GM19467 (cell line): Measurements from ENCODE around the gene LYRM9.
"Not testable (repeated sequence)": the region's sequence is repeated elsewhere in the genome, so short reads cannot be mapped to it uniquely, and the experiment has no call there.

ENCODE experiments used
- ATAC-seq: cut with Tn5 transposase; IDR thresholded peaks from one replicate; pipeline ENCODE4 v1.9.1; 2021; ENCODE audit warnings: mild to moderate bottlenecking, moderate library complexity; ENCODE audit not compliant: unreplicated experiment

The LYRM9 gene

DNA sequence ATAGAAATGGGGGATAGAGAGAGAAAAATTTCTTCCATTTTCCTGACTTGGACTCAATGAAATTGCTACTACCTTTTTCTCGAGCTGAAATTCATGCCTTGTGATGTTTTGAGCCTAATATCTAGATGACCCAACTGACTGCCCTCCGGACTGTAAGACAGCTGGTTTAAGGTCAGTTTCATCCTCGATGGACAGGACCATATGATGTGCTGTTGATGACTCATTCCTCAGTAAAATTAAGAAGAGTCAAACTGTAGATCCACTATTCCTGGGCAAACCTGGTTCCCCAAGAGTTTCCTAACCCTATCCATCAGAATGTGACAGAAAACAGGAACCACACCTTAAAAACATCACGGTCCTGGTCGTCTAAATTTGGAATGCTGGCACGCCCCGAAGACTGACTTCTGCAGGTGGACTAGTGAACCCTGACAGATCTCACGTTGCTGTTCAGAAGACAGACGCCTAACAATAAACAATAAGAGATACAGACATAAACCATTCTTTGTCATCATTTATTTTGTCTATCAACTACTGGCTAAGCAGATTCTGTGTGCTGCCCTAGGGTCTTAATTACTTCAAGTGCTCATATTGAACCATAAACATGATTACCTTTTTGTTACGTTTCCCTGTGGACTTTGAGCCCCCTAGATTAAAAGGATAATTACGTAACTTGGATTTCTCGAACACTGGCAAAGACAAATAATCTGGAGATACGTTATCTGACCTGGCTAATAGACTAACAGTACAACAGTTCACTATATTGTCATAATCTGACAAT, 47.7 kb downstream of the LYRM9 start:
- no peak for ATAC-seq

DNA sequence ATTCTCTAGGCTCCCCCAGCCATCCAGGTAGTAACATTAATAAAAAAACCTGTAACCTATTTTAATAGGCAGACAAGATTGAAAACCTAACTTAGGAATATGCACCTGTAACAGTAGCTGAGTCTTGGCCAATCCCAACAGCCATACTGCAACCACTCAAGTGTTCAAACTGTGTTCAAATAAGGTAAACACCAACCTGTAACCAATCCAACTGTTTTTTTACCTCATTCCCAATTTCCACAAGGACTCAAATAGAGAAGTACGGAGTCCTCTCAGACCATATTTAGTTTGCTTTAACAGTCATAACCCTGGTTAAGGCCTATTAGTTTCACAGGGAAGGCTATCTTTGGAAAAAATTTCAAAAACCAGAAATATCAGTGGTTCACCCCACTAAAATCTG, 52.5 kb downstream of the LYRM9 start:
- ATAC-seq = no peak

DNA sequence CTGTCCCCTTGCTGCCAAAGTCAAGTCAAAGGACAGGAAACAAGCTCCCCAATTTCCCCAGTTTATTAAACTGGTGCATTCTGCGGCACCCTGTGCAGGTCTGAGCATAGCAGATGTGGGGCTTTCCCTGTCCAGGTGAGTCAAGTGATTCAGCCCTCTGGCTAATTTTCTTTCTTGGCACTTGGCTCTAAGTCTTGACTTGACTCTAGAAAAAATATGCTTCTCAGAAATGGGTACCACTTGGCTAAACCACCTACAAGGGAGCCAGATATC, 52.8 kb downstream of the LYRM9 start:
- not testable (repeated sequence) for ATAC-seq

DNA sequence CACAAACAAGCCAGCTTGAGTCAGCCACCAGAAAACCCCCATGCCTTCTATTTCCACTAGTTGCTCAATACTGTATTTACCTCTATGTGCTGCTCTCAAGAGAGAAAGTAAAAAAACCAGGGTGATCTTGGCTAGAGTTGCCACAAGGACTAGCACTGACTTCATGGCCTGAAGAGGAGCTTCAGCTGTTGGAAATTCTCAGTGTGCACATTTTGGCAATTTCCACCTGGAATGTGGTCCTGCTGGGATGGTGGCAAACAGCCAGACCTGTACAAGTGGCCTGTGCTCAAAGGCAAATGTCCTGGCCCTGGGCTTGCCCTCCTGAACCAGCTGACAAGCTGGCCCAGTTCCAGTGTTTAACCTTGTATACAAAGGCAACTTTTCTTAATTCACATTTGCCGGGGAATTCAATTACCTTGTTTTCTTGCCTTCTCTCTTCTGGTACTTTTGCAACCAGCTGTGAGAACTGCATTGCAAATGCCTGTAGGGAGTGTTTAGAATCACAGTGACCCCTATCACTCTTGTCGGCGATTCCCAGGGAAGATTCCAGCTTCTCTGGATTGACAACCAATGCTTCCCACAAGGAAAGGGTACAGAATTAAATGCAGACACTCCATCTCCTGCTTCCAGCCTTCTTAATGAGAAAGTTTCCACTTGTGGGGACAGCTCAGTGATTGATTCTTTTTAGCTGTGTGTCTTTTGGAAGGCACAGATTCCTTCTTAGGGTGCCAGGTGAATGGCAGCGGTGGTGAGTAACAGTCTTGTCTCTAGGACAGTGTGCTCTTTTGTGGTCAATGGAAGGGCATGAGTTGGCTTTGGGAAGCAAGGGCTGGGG, 53.4 kb downstream of the LYRM9 start:
- ATAC-seq = not testable (repeated sequence)

DNA sequence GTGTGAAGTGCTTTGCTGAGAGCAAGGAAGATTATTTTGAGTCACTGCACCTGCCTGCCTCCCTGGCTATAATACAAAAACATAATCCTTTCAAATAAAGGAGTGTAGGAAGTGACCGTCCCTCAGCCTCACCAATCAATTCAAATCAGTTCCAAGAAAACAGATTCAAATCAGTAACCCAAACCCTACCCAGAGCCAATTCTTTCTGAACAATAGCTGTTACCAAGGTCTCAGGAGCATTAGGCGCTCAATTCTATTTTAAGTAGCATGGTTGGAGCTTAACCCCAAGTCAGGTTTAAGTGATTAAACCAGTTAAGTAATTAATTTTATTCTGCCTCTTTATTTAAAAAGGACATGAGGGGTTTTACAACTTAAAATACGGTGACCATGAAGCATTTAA, 54.6 kb downstream of the LYRM9 start:
- ATAC-seq = not testable (repeated sequence)

DNA sequence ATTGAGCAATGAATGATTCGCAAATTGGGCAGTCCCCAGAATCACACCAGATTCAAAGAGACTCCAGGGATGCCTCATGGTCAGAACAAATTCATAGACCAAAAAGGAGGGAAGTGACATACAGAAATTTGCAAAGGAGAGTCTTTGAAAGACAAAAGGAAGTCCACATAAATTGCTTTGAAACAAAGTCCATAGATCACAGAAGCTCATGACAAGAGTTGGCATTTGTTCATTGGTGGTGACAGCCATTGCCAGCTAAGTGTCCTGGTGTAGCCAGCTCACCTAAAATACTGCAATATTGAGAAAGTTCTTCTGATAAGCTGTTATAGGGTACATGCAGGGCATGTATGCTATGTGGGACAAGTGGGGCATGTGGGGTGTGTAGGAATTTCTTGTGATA, 55.4 kb downstream of the LYRM9 start:
- ATAC-seq = not testable (repeated sequence)

DNA sequence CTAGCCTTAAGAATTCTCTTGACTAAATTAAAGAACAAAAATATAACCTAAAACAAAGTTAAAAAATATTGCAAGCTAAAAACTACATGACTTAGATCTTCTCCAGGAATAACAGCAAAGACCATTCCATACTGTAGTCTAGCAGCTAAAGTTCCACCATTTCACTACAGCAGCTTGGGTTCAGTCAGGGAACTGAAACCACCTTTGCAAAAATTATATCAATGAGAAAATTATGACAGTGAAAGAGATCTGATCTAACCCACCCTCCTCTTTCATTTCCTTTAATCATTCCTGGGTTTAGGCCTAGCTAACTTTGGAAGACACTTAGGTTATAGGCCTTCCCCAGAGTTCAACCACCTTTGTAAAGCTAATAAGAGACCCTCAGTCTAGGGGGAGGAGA, 56.5 kb downstream of the LYRM9 start:
- ATAC-seq = no peak

DNA sequence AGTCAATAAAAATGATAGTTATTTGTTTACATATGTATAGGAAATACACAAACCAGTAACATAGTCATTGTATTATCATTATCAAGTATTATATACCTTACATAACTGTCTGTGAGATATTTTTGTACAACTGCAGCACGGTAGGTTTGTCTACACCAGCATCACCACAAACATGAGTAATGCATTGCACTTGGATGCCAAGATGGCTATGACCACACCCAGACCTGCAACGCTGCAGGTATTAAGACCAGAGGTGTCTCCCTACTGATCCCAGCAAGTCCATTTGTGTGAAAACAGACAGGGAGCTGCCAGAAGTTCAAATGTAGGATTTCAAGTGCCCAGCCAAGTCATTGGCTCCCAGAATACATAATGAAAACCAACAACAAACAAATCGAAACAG, 58.6 kb downstream of the LYRM9 start:
- no peak for ATAC-seq

DNA sequence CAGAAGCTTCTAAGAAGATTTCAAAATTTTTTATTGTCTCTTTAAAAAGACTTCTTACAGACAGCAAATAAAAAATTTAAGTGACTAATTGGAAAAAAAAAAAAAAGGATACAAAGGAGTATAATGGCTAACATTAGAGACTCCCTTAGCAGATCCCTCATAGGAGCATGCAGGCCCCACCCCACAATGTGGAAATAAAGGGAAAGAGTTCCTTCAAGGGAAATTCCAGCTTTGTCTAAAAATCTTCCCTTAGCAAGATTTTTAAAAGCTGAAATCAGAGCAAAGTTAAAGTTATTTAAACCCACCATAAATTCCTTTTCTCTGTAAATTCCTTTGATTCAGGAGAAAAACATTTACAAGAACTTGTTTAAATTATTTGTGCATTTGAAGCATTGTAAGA, 60.3 kb downstream of the LYRM9 start:
- no peak for ATAC-seq

DNA sequence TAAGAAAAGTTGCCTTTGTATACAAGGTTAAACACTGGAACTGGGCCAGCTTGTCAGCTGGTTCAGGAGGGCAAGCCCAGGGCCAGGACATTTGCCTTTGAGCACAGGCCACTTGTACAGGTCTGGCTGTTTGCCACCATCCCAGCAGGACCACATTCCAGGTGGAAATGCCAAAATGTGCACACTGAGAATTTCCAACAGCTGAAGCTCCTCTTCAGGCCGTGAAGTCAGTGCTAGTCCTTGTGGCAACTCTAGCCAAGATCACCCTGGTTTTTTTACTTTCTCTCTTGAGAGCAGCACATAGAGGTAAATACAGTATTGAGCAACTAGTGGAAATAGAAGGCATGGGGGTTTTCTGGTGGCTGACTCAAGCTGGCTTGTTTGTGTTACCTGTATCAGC, 63.3 kb downstream of the LYRM9 start:
- not testable (repeated sequence) for ATAC-seq

DNA sequence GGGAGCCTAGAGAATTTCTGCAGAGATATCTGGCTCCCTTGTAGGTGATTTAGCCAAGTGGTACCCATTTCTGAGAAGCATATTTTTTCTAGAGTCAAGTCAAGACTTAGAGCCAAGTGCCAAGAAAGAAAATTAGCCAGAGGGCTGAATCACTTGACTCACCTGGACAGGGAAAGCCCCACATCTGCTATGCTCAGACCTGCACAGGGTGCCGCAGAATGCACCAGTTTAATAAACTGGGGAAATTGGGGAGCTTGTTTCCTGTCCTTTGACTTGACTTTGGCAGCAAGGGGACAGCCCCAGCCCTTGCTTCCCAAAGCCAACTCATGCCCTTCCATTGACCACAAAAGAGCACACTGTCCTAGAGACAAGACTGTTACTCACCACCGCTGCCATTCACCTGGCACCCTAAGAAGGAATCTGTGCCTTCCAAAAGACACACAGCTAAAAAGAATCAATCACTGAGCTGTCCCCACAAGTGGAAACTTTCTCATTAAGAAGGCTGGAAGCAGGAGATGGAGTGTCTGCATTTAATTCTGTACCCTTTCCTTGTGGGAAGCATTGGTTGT, 63.9 kb downstream of the LYRM9 start:
- not testable (repeated sequence) for ATAC-seq
